ENCODE results near the gene TYRP1.
A peak's percentile ranks its signal among the peaks of the same experiment; 100 is the strongest.

Gene TYRP1

DNA sequence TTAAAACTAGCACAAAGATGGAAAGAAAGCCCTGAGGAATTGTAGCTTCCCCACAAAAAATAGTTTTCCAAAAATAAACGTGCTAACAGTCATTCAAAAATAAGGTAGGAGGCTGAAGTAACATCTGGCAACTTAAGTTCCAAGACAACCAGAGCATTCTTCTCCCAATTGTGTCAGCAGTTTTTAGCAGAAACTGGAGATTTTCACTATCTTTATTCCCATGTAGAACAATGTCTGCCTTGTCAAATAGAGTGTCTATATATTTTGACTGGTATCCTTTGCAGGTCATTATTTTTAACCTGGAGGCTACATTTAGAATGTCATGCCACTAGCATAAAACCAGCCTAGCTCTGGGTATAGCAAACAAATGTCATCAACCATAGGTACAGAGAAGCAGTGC lies 10.8 kb downstream of the TYRP1 start:
- TF ChIP-seq, protein P1, sequence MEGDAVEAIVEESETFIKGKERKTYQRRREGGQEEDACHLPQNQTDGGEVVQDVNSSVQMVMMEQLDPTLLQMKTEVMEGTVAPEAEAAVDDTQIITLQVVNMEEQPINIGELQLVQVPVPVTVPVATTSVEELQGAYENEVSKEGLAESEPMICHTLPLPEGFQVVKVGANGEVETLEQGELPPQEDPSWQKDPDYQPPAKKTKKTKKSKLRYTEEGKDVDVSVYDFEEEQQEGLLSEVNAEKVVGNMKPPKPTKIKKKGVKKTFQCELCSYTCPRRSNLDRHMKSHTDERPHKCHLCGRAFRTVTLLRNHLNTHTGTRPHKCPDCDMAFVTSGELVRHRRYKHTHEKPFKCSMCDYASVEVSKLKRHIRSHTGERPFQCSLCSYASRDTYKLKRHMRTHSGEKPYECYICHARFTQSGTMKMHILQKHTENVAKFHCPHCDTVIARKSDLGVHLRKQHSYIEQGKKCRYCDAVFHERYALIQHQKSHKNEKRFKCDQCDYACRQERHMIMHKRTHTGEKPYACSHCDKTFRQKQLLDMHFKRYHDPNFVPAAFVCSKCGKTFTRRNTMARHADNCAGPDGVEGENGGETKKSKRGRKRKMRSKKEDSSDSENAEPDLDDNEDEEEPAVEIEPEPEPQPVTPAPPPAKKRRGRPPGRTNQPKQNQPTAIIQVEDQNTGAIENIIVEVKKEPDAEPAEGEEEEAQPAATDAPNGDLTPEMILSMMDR (conservative IDR thresholded peaks at IDR 0.05; ENCODE audit: low read depth, low read length): no peak

DNA sequence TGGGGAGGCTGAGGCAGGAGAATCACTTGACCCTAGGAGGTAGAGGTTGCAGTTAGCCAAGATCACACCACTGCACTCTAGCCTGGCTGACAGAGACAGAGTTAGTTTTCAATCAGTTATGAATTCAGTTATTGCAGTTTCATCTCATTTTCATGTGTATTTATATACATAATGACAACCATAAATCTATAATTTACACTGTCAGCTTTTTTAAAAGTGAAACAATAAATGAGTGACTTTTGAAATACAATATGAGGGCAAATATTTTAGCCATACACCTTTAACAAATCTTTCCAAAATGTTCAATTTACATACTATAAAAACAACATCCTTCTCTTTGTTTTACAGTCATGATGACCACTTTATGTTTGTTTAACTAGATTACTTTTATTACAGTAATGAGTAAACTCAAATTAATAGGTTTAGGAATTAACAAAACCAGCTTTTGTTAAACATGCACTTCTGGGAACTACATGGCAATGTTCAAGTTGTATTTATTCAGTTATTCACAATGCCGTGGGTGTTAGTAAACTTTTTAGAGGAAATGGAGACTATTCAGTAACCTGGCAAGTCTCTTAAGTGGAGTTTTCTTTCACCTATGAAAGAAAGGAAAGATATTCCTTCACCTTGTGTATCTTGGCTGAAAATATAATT lies 12.7 kb downstream of the TYRP1 start:
- DNase-seq (ENCODE audit: low read depth): no peak
- TF ChIP-seq, protein P1 (conservative IDR thresholded peaks at IDR 0.05; ENCODE audit: low read depth, low read length): no peak
- H3K4me3 ChIP-seq (ENCODE audit: low read depth, low read length): no peak overlapping the region

More for the DNA sequence above, 10.8 kb downstream of the TYRP1 start:
- H3K4me3 ChIP-seq (ENCODE audit: low read depth, low read length): no peak overlapping the region
- no peak for DNase-seq (ENCODE audit: low read depth)

DNA sequence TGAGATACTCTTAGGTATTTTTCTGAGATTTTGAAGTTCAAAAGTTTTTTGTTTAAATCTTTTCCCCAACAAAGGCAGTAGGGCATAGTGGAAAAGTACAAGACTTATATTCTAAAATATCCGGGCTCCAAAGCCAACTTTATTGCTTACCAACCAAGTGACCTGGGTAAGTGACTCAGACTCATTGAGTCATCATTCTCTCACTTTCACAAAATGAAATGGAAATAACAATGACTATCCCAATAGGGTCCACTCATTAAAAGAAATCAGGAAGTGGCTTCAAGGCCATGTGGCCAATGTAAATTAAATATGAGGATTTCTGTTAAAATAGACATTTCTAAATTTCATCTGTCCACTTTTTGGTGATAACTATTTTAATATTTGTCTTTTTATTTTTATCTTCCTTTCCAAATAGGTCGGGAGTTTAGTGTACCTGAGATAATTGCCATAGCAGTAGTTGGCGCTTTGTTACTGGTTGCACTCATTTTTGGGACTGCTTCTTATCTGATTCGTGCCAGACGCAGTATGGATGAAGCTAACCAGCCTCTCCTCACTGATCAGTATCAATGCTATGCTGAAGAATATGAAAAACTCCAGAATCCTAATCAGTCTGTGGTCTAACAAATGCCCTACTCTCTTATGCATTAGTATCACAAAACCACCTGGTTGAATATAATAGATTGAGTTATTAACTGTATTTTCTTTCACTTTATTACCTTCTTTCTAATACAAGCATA lies 15.5 kb downstream of the TYRP1 start:
- peak; percentile 77 for DNase-seq (ENCODE audit: low read depth)
- TF ChIP-seq, protein P1 (conservative IDR thresholded peaks at IDR 0.05; ENCODE audit: low read depth, low read length): no peak

DNA sequence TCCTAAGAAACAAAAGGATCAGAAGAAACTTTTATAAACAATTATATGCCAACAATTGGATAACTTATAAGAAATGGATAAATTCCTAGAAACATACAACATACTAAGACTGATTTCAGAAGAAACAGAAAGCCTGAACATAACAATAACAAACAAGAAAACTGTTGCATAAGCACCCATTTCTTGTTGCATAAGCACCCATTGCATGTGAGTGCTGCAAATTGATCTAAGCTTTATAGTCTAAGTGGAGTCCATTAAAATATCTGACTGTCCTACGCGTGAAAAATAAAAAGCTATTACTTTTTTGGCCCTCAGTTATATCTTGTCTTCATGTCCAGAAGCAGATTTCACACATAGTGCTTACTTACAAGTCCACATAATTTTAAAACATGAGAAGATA lies 19.3 kb downstream of the TYRP1 start:
- no peak overlapping the region for H3K4me3 ChIP-seq (ENCODE audit: low read depth, low read length)
- DNase-seq (ENCODE audit: low read depth): peak; percentile 26
- TF ChIP-seq, protein P1 (conservative IDR thresholded peaks at IDR 0.05; ENCODE audit: low read depth, low read length): no peak

More for the DNA sequence above, 15.5 kb downstream of the TYRP1 start:
- no peak overlapping the region for H3K4me3 ChIP-seq (ENCODE audit: low read depth, low read length)

DNA sequence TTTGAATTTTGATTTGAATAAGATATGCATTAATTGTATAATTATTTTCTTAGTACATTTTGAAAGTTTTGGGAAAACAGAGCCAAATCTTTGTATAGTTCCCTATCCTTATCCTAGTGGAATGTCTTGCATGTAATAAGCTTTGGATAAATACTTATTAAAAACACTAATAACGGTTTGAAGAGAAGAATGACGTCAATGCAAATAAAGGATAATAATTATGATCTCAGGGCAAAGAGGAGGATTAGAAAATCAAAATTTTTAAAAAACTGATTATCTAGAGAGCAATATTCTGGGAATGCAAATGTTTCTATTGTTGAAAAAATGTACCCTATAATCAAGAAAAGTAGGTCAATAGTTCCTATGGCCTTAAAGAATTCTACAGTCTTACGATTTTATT lies 22.1 kb downstream of the TYRP1 start:
- DNase-seq (ENCODE audit: low read depth): no peak
- no peak overlapping the region for H3K4me3 ChIP-seq (ENCODE audit: low read depth, low read length)
- TF ChIP-seq, protein P1 (conservative IDR thresholded peaks at IDR 0.05; ENCODE audit: low read depth, low read length): no peak

DNA sequence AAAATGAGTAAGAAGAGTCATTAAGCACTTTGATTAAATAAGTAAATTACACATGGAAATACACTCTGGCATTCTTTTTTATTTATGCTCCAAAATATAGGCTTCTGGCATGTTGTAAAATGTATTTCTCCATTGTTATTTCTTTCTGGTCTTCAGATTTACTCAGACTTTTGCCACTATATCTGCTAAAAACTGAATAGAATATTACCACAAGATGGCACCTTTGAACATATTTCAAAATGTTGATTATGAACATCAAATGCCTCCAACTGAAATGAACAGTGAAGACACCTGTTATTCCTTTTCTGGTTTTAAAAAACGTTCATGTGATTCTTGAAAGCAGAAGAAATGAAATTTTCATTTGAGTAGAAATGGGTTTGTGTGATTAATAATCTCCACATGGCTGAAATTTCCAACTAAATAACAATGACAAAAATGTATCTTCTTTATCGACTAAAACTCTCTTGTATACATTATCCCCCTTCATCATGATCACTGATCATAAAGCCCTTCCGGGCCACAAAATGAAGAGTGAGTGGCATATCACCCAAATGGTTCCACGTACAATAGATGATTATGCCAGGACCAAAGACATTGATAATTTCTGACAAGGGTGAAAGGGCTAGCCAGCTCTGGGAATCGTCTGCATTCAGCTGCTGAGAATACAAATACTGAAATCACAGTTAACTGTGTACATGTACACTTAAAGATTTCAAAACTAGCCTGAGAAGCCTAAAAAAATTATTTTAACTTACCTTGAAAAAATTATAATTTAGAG lies 23.8 kb downstream of the TYRP1 start:
- DNase-seq (ENCODE audit: low read depth): no peak
- no peak overlapping the region for H3K4me3 ChIP-seq (ENCODE audit: low read depth, low read length)
- TF ChIP-seq, protein P1 (conservative IDR thresholded peaks at IDR 0.05; ENCODE audit: low read depth, low read length): no peak

All from choroid plexus epithelial cell (primary cell).